GM12878 (cell line): Measurements from ENCODE around the gene ST6GALNAC3. TPM values are rescaled to one million over a fixed set of nuclear protein-coding genes. Genes with fewer than 3 reads are reported as not detected.

Experiments used
- ATAC-seq: fragments of 200-7000 bp; cut with Tn5 transposase; 3 replicates; pipeline ENCODE4 v1.9.1; 2020; ENCODE audit warnings: mild to moderate bottlenecking, moderate library complexity
- BruUV-seq: library from RNA; stranded (reverse); fragments of 400-500 nt; replicated peaks from 2 replicates; lab custom pipeline; 2021; lab: Mats Ljungman, UMichigan
- CTCF ChIA-PET: fragments of 300-600 bp; sonication (Branson Sonifier 250); formaldehyde crosslinking; extraction: SDS; loops from one replicate; lab custom pipeline; 2021; ENCODE audit warnings: inconsistent platforms; lab: Yijun Ruan, JAX
- POLR2A ChIA-PET: fragments of 350-600 bp; formaldehyde crosslinking; extraction: SDS; loops from one replicate; lab custom pipeline; 2021; ENCODE audit warnings: inconsistent platforms; lab: Charles Lee
- RAD21 ChIA-PET: fragments of 300-600 bp; sonication (Branson Sonifier 250); formaldehyde crosslinking; loops from one replicate; lab custom pipeline; 2023; ENCODE audit warnings: antibody characterized with exemption; ENCODE audit not compliant: unreplicated experiment; lab: Charles Lee
- SMC1A ChIA-PET: fragments of 300-600 bp; sonication (Branson Sonifier 250); formaldehyde crosslinking; loops from one replicate; lab custom pipeline; 2023; ENCODE audit not compliant: unreplicated experiment, uncharacterized antibody; lab: Charles Lee
- DNase-seq: peaks from one replicate; pipeline ENCODE4 v3.0.0-alpha.2; 2011; ENCODE audit warnings: low read depth, low spot score
- FAIRE-seq: peaks from 3 replicates; lab custom pipeline; 2011; peaks lifted over from hg19 to GRCh38; lab: Jason Lieb, UNC
- H2AFZ ChIP-seq: 2 replicates; pipeline ENCODE4 v1.6.0; 2011; ENCODE audit warnings: low read depth, low read length, control low read depth; ENCODE audit not compliant: control insufficient read depth
- H3K27ac ChIP-seq: 2 replicates; pipeline ENCODE4 v1.5.1; 2011; ENCODE audit warnings: control low read depth; ENCODE audit not compliant: control insufficient read depth, insufficient read depth
- H3K27me3 ChIP-seq, 2 experiments: replicated peaks in 1 of 2; 2 replicates each; pipeline versions ENCODE4 v1.6.0 to v1.6.1; 2011; ENCODE audit warnings: low read length in 1 of 2; ENCODE audit not compliant: control insufficient read depth in 2 of 2, insufficient read depth in 2 of 2
- H3K36me3 ChIP-seq, 2 experiments: 2 replicates each; pipeline ENCODE4 v1.5.1; 2011; ENCODE audit warnings: low read length in 1 of 2; ENCODE audit not compliant: control insufficient read depth in 2 of 2, insufficient read depth in 2 of 2
- H3K4me1 ChIP-seq: 2 replicates; pipeline ENCODE4 v1.6.1; 2011; ENCODE audit warnings: mild to moderate bottlenecking, low read length, moderate library complexity, mixed read lengths; ENCODE audit not compliant: control insufficient read depth, insufficient read depth
- H3K4me2 ChIP-seq: 2 replicates; pipeline ENCODE4 v1.6.0; 2011; ENCODE audit warnings: control low read depth; ENCODE audit not compliant: control insufficient read depth, insufficient read depth
- H3K4me3 ChIP-seq: fragments of 200-600 bp; sonication (generic); 2 replicates; pipeline ENCODE4 v1.5.1; 2016
- H3K79me2 ChIP-seq: 2 replicates; pipeline ENCODE4 v1.6.0; 2011; ENCODE audit warnings: low read length; ENCODE audit not compliant: control insufficient read depth, insufficient read depth
- H3K9ac ChIP-seq: 2 replicates; pipeline ENCODE4 v1.8.0; 2011; ENCODE audit warnings: low read length, control low read depth, mixed read lengths; ENCODE audit not compliant: control insufficient read depth, insufficient read depth
- H3K9me3 ChIP-seq: replicated peaks from 3 replicates; pipeline ENCODE4 v1.5.1; 2011; ENCODE audit warnings: mild to moderate bottlenecking, low read length; ENCODE audit not compliant: control insufficient read depth, insufficient read depth
- H4K20me1 ChIP-seq: 2 replicates; pipeline ENCODE4 v1.6.0; 2011; ENCODE audit not compliant: control insufficient read depth, insufficient read depth
- IKZF2 ChIP-seq, 2 experiments: fragments of 450-650 bp; IDR thresholded peaks; 2 replicates each; pipeline ENCODE4 v1.6.1; 2017; ENCODE audit warnings: mild to moderate bottlenecking in 2 of 2, moderate library complexity in 2 of 2
- IRF5 ChIP-seq: fragments of 450-650 bp; IDR thresholded peaks from 2 replicates; pipeline ENCODE4 v1.6.1; 2017; ENCODE audit warnings: borderline replicate concordance
- PBX3 ChIP-seq: IDR thresholded peaks from 2 replicates; pipeline ENCODE4 v1.6.1; 2011; ENCODE audit warnings: mild to moderate bottlenecking, low read depth, low read length, moderate library complexity; ENCODE audit not compliant: insufficient replicate concordance
- PML ChIP-seq: IDR thresholded peaks from 2 replicates; pipeline ENCODE4 v1.6.1; 2012; ENCODE audit warnings: low read length, inconsistent platforms
- YY1 ChIP-seq: IDR thresholded peaks from 2 replicates; pipeline ENCODE4 v1.6.1; 2011; ENCODE audit warnings: low read depth, mild to moderate bottlenecking, low read length
- ZBTB40 ChIP-seq: fragments of 450-650 bp; IDR thresholded peaks from 2 replicates; pipeline ENCODE4 v1.6.1; 2016; ENCODE audit warnings: mild to moderate bottlenecking, moderate library complexity, borderline replicate concordance
- WGBS: methylation state at CpG from one replicate; pipeline ENCODE4 v1.1.6; 2016; ENCODE audit warnings: low lambda C conversion rate; ENCODE audit not compliant: insufficient replicate concordance, insufficient coverage; ENCODE audit errors: missing lambda C conversion rate; 5-methylcytosine and 5-hydroxymethylcytosine counted together
- in situ Hi-C: fragments of 300-500 bp; cut with MboI; formaldehyde crosslinking; loops from 9 replicates; pipeline ENCODE4 v1.14.3; 2018; ENCODE audit warnings: mixed read lengths
- intact Hi-C: fragments of 100-400 bp; cut with micrococcal nuclease; formaldehyde crosslinking; loops from one replicate; pipeline ENCODE4 v1.14.2; 2022; ENCODE audit not compliant: unreplicated experiment
- polyA plus RNA-seq, 11 experiments: library from polyadenylated mRNA; depleted of rRNA in 4 of 11; unstranded in 6 of 11; stranded (reverse) in 5 of 11; fragments of >200 nt; fragmentation: Nextera tagmentation in 4 of 11; fragmentation: Illumina TruSeq in 1 of 11; extraction: Ambion mirVana in 4 of 11; extraction: Trizol in 1 of 11; gene quantifications; 1 replicate in 1 of 11; 2 replicates in 10 of 11; pipeline versions ENCODE4 v1.2.1 to v1.2.3, GENCODE V29; 2011 to 2016; ENCODE audit warnings: inconsistent platforms in 2 of 11, missing spikeins in 2 of 11, low read depth in 1 of 11
- total RNA-seq, 4 experiments: library from RNA; depleted of rRNA in 3 of 4; stranded (reverse); fragments of >200 nt in 3 of 4; fragmentation: Illumina TruSeq in 1 of 4; extraction: Trizol in 1 of 4; gene quantifications; 2 replicates each; pipeline versions ENCODE4 v1.2.1 to v1.2.3, GENCODE V29; 2013 to 2021

ST6GALNAC3 gene
- total and polyA plus RNA-seq, 10 of the 15 experiments (the other 5 are each of a cell fraction or from before 2014, with no cell fraction given) = 0.04 to 0.68 (median 0.18) TPM; not detected in 3

GRCh38 chr1:76379506-76379905, 305.0 kb downstream of the ST6GALNAC3 start (continued):
- TF ChIP-seq IKZF2 (IDR thresholded peaks at IDR 0.05) (no peak), IRF5 (no peak)

- ATAC-seq (no peak), FAIRE-seq (no peak), DNase-seq (no peak)
- no peaks in the 10 kb centered on the region for H3K9me3 ChIP-seq
- no TSS peak for BruUV-seq
- H3K36me3 ChIP-seq = no peaks in the 10 kb centered on the region
- 71% methylated on average over 1 of the region's 1 CpG for WGBS
- ChIA-PET RAD21 (no interaction called here), SMC1A (no interaction called here), CTCF (no interaction called here), POLR2A (no interaction called here)
- no peak overlapping the region for H2AFZ ChIP-seq
- intact Hi-C loops (no loop called here), in situ Hi-C loops (no loop called here)
- no peaks in the 10 kb centered on the region for H4K20me1 ChIP-seq
- no peak overlapping the region for H3K27ac ChIP-seq
- H3K4me1 ChIP-seq = no peaks in the 10 kb centered on the region
- H3K4me2 ChIP-seq = no peak overlapping the region
- H3K9ac ChIP-seq = no peak overlapping the region
- TF ChIP-seq YY1 (no peak), PML (no peak), PBX3 (no peak), ZBTB40 (no peak)
- H3K79me2 ChIP-seq = no peaks in the 10 kb centered on the region
- no peak overlapping the region for H3K4me3 ChIP-seq
- H3K27me3 ChIP-seq = no peaks in the 10 kb centered on the region
Observed at GRCh38 chr1:76381450-76382097, 307.0 kb downstream of the ST6GALNAC3 start.
